ENCODE results near the gene TMEM151B.

Gene TMEM151B

DNA sequence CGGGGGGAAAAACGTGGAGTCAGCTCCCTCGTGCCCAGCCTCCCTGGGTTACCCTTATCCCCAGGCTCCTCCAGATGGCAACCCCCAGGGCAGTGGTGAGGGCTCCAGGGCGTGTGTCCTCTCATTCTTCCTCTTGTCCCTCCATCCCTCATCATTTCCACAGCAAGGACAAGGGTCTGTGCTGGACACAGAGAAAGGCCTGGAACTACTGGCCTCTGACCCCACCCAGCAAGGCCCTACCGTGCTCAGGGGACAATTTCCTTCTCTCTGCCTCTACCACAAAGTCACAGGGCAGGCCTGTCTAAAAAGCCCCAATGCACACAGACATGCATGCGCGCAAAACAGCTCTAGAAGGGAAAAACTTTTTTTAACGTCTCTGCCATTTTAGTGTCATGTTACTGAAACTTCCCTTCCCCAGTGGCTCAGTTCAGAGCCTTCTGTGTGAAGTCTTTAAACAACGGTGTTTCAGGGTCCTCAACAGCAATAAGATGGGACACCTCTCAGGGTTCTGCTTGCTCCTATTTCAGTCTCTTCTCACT, 11.9 kb upstream of the TMEM151B start:
- H3K36me3 ChIP-seq (ENCODE audit: control insufficient read depth in 4 of 4, insufficient read depth in 4 of 4, low read length in 3 of 4) = peaks cover 13 to 74% (median 48%) of the 10 kb centered on the region in 4 experiments
- H3K4me3 ChIP-seq (ENCODE audit: control insufficient read depth in 1 of 7, extremely low read depth in 1 of 7, insufficient read depth in 4 of 7, low read depth in 2 of 7, low read length in 6 of 7) = no peak overlapping the region
- no peaks in the 10 kb centered on the region for H3K27me3 ChIP-seq (replicated peaks in 2 of 5; ENCODE audit: control insufficient read depth in 4 of 5, insufficient read depth in 5 of 5, low read length in 4 of 5)
- ChIA-PET POLR2A (interaction anchor here (0.9 kb wide), 1 partner anchor 11 kb away, joined by 4 read pairs; the partner anchor contains the start of gene HSP90AB1), CTCF (interaction anchor here (2.9 kb wide), 1 partner anchor 10 kb away, joined by 15 read pairs; the partner anchor contains the start of gene HSP90AB1)
- peak overlapping the region in 1 of 2 experiments; percentile 44 for H3K27ac ChIP-seq (ENCODE audit: insufficient read depth in 1 of 2, low read depth in 1 of 2, low read length in 2 of 2, poor library complexity in 1 of 2, severe bottlenecking in 2 of 2)
- no peak for DNase-seq
- 94% methylated on average over 7 of the region's 9 CpGs for WGBS (ENCODE audit: insufficient coverage)
- no peaks in the 10 kb centered on the region for H3K9me3 ChIP-seq (ENCODE audit: control extremely low read depth in 1 of 5, control insufficient read depth in 4 of 5, insufficient read depth in 2 of 5, low read depth in 1 of 5, low read length in 4 of 5)
- H3K4me1 ChIP-seq (ENCODE audit: control extremely low read depth in 1 of 4, control insufficient read depth in 4 of 4, insufficient read depth in 4 of 4, low read length in 3 of 4) = peaks cover 4 to 54% (median 41%) of the 10 kb centered on the region in 4 experiments

DNA sequence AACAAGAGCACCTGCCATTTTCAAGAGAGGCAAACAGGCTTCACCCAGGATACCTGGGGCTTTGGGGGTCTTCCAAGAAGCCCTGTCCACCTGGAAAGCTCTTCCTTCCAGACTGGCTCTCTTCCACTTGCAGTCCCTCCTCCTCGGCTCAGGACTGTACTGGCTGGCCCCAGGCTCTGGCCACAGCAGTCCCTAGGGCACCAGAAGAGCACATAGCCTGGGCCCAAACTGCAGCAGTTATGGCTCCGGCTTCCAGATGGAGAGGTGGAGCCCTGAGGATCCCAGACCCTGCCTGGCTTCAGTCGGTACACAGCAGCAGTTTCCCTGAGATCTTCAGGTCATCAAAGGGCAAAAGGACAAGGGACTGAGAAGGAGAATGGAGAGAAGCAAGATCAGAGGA, 11.3 kb upstream of the TMEM151B start:
- Histone ChIP-seq H3K4me1 (ENCODE audit: control extremely low read depth in 1 of 4, control insufficient read depth in 4 of 4, insufficient read depth in 4 of 4, low read length in 3 of 4) (peaks cover 9 to 59% (median 46%) of the 10 kb centered on the region in 4 experiments), H3K4me3 (ENCODE audit: control insufficient read depth in 1 of 7, extremely low read depth in 1 of 7, insufficient read depth in 4 of 7, low read depth in 2 of 7, low read length in 6 of 7) (no peak overlapping the region), H3K27me3 (replicated peaks in 2 of 5; ENCODE audit: control insufficient read depth in 4 of 5, insufficient read depth in 5 of 5, low read length in 4 of 5) (no peaks in the 10 kb centered on the region), H3K36me3 (ENCODE audit: control insufficient read depth in 4 of 4, insufficient read depth in 4 of 4, low read length in 3 of 4) (peaks cover 10 to 70% (median 46%) of the 10 kb centered on the region in 4 experiments), H3K9me3 (ENCODE audit: control extremely low read depth in 1 of 5, control insufficient read depth in 4 of 5, insufficient read depth in 2 of 5, low read depth in 1 of 5, low read length in 4 of 5) (no peaks in the 10 kb centered on the region), H3K27ac (ENCODE audit: insufficient read depth in 1 of 2, low read depth in 1 of 2, low read length in 2 of 2, poor library complexity in 1 of 2, severe bottlenecking in 2 of 2) (no peak overlapping the region)
- no peak for DNase-seq
- WGBS (ENCODE audit: insufficient coverage) = 96% methylated on average over 3 of the region's 3 CpGs
- CTCF ChIA-PET = interaction anchor here (2.9 kb wide), 1 partner anchor 11 kb away, joined by 15 read pairs; the partner anchor contains the start of gene HSP90AB1
- POLR2A ChIA-PET = interaction anchor here (0.9 kb wide), 1 partner anchor 12 kb away, joined by 4 read pairs; the partner anchor contains the start of gene HSP90AB1

DNA sequence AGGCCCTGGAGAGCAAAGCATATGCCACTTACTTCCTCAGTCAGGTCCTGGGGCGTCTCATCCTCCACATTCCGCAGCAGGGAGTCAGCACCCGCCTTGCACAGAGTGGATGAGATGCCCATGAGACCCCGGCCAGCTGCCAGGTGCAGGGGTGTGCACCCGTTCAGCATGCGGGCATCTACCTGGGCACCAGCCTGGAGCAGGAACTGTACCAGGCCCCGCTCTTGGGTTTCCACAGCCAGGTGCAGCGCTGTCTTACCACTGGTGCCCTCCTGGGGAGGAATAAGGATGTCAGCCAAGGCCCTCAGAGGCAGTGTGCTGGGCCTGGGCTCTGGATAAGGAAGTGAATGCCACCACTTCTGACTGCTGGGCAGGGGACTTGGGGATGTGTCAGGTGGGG, 10.2 kb upstream of the TMEM151B start:
- Histone ChIP-seq H3K4me3 (ENCODE audit: control insufficient read depth in 1 of 7, extremely low read depth in 1 of 7, insufficient read depth in 4 of 7, low read depth in 2 of 7, low read length in 6 of 7) (no peak overlapping the region), H3K4me1 (ENCODE audit: control extremely low read depth in 1 of 4, control insufficient read depth in 4 of 4, insufficient read depth in 4 of 4, low read length in 3 of 4) (peaks cover 10 to 60% (median 53%) of the 10 kb centered on the region in 4 experiments), H3K27me3 (replicated peaks in 2 of 5; ENCODE audit: control insufficient read depth in 4 of 5, insufficient read depth in 5 of 5, low read length in 4 of 5) (no peaks in the 10 kb centered on the region), H3K36me3 (ENCODE audit: control insufficient read depth in 4 of 4, insufficient read depth in 4 of 4, low read length in 3 of 4) (peaks cover 8 to 59% (median 36%) of the 10 kb centered on the region in 4 experiments), H3K9me3 (ENCODE audit: control extremely low read depth in 1 of 5, control insufficient read depth in 4 of 5, insufficient read depth in 2 of 5, low read depth in 1 of 5, low read length in 4 of 5) (no peaks in the 10 kb centered on the region), H3K27ac (ENCODE audit: insufficient read depth in 1 of 2, low read depth in 1 of 2, low read length in 2 of 2, poor library complexity in 1 of 2, severe bottlenecking in 2 of 2) (peak overlapping the region in 1 of 2 experiments; percentile 3)
- CTCF ChIA-PET = interaction anchor here (1.1 kb wide), 1 partner anchor 18 kb away, joined by 3 read pairs; no protein-coding TSS in a partner anchor
- no peak for DNase-seq
- POLR2A ChIA-PET = no interaction called here
- WGBS (ENCODE audit: insufficient coverage) = 96% methylated on average over 8 of the region's 8 CpGs

DNA sequence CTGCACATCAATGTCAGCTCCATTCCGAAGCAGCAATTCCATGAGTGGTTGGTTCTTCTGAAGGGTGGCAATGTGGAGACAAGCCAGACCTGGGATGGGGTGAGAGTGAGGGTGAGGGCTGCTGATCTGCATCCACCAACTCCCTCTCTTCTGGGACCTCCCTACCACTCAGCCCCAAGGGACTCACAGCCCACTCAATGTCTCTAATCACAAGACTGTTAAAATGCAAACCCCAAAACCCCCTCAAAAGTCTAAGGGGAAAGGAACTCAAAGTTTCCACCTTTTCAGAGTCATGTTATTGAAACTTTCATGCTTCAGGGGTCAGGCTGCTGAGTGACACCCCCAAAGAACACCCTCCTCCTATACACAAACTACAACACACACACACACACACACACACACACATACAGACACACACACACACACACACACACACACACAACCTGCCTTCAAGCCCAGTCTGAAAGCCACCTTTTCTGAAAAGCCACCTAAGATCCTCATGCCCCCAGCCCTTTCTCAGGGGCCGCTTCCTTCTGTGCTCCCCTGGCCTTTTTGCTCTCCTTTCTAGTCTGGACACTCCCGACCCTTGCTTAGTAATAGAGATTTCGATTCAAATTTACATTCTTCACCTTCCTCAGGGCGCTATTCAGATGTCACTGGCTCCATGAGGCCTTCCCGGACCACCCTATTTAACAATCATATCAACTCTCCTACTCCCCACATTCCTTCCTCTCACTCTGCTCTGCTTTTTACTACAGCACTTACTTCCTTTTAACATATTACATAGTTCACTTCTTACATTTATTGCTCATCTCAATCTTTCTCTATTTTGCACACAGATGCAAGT, 9.6 kb upstream of the TMEM151B start:
- Histone ChIP-seq H3K36me3 (ENCODE audit: control insufficient read depth in 4 of 4, insufficient read depth in 4 of 4, low read length in 3 of 4) (peaks cover 8 to 55% (median 34%) of the 10 kb centered on the region in 4 experiments), H3K27me3 (replicated peaks in 2 of 5; ENCODE audit: control insufficient read depth in 4 of 5, insufficient read depth in 5 of 5, low read length in 4 of 5) (no peaks in the 10 kb centered on the region), H3K4me3 (ENCODE audit: control insufficient read depth in 1 of 7, extremely low read depth in 1 of 7, insufficient read depth in 4 of 7, low read depth in 2 of 7, low read length in 6 of 7) (no peak overlapping the region), H3K9me3 (ENCODE audit: control extremely low read depth in 1 of 5, control insufficient read depth in 4 of 5, insufficient read depth in 2 of 5, low read depth in 1 of 5, low read length in 4 of 5) (no peaks in the 10 kb centered on the region), H3K27ac (ENCODE audit: insufficient read depth in 1 of 2, low read depth in 1 of 2, low read length in 2 of 2, poor library complexity in 1 of 2, severe bottlenecking in 2 of 2) (peak overlapping the region in 1 of 2 experiments; percentile 3), H3K4me1 (ENCODE audit: control extremely low read depth in 1 of 4, control insufficient read depth in 4 of 4, insufficient read depth in 4 of 4, low read length in 3 of 4) (peaks cover 9 to 55% (median 47%) of the 10 kb centered on the region in 4 experiments)
- WGBS (ENCODE audit: insufficient coverage) = 96% methylated on average over 5 of the region's 6 CpGs
- POLR2A ChIA-PET = no interaction called here
- CTCF ChIA-PET = interaction anchor here (1.1 to 2.2 kb wide), 2 partner anchors 9 to 19 kb away, joined by 3 to 10 read pairs; no protein-coding TSS in a partner anchor
- DNase-seq = no peak

DNA sequence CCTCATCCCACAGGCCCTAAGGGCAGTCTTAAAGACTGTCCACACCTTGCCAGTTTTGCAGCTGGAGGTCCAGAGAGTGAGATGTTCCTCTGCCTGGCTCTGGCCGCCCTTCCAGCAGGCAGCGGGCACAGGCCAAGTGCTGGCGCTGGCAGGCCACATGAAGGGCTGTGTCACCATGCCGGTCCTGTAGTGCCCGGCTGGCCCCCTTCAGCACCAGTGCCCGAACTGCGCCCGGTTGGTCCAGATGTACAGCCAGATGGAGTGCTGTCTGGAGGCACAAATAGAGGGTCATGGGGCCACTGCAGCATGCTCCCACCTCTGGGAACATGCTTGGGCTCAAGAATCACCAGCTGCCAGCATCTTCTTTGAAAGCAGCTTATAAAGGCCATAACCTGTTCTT, 8.7 kb upstream of the TMEM151B start:
- ChIA-PET CTCF (interaction anchor here (0.6 to 2.2 kb wide), 9 partner anchors 8 to 92 kb away, joined by 3 to 10 read pairs (median 4); no protein-coding TSS in a partner anchor), POLR2A (no interaction called here)
- peaks cover 8 to 55% (median 42%) of the 10 kb centered on the region in 4 experiments for H3K4me1 ChIP-seq (ENCODE audit: control extremely low read depth in 1 of 4, control insufficient read depth in 4 of 4, insufficient read depth in 4 of 4, low read length in 3 of 4)
- H3K4me3 ChIP-seq (ENCODE audit: control insufficient read depth in 1 of 7, extremely low read depth in 1 of 7, insufficient read depth in 4 of 7, low read depth in 2 of 7, low read length in 6 of 7) = no peak overlapping the region
- DNase-seq = no peak
- peaks cover 8 to 55% (median 34%) of the 10 kb centered on the region in 4 experiments for H3K36me3 ChIP-seq (ENCODE audit: control insufficient read depth in 4 of 4, insufficient read depth in 4 of 4, low read length in 3 of 4)
- H3K27ac ChIP-seq (ENCODE audit: insufficient read depth in 1 of 2, low read depth in 1 of 2, low read length in 2 of 2, poor library complexity in 1 of 2, severe bottlenecking in 2 of 2) = no peak overlapping the region
- no peaks in the 10 kb centered on the region for H3K27me3 ChIP-seq (replicated peaks in 2 of 5; ENCODE audit: control insufficient read depth in 4 of 5, insufficient read depth in 5 of 5, low read length in 4 of 5)
- no peaks in the 10 kb centered on the region for H3K9me3 ChIP-seq (ENCODE audit: control extremely low read depth in 1 of 5, control insufficient read depth in 4 of 5, insufficient read depth in 2 of 5, low read depth in 1 of 5, low read length in 4 of 5)
- WGBS (ENCODE audit: insufficient coverage) = 98% methylated on average over 8 of the region's 8 CpGs

DNA sequence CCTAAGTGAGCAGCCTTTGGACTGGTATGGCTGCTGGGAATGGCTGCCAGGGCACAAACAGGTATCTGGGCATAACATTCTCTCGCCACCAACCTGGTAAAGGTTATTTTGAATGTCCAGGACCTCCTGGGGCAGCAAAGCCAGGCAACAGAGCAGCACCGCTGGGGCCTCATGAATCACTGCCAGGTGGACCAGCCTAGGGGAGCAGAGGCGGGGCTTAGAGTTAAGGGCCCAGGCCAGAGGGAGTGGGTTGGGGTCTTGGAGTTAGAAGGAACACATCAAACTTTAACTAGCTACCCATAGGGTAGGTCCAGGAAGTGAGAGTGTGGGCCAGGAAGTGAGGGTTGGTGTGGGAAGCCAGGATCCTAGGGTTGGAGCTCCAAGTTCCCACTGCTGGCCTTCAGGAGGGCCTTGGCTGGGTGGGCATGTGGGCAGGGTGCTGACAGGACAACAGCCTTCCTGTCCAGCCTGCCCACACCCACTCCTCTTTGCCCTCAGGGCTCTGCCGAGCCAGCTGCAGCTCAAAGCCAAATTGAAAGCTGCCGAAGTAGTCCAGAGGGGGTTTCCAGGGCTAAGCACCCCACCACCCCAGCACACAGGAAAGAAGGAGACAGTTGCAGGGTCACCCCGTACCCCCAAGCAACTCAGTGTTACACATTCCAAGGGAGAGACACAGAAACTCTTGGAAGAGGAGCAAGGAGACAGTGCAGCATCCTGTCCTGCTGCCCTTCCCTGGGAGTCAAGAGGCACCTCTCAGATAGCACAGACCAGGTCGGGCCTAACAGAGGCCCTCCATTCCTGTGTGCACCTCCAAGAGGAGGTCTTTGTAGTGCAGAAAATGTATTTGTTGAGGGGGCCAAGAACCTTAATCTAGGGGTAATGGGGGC, 7.5 kb upstream of the TMEM151B start:
- Histone ChIP-seq H3K4me3 (ENCODE audit: control insufficient read depth in 1 of 7, extremely low read depth in 1 of 7, insufficient read depth in 4 of 7, low read depth in 2 of 7, low read length in 6 of 7) (peak overlapping the region in 6 of 7 experiments; percentile 70 to 91 (median 86)), H3K4me1 (ENCODE audit: control extremely low read depth in 1 of 4, control insufficient read depth in 4 of 4, insufficient read depth in 4 of 4, low read length in 3 of 4) (peaks cover 8 to 52% (median 36%) of the 10 kb centered on the region in 4 experiments), H3K27ac (ENCODE audit: insufficient read depth in 1 of 2, low read depth in 1 of 2, low read length in 2 of 2, poor library complexity in 1 of 2, severe bottlenecking in 2 of 2) (peak overlapping the region; percentile 86 to 92)

More for the DNA sequence above, 7.5 kb upstream of the TMEM151B start:
- peaks cover 8 to 55% (median 34%) of the 10 kb centered on the region in 4 experiments for H3K36me3 ChIP-seq (ENCODE audit: control insufficient read depth in 4 of 4, insufficient read depth in 4 of 4, low read length in 3 of 4)
- CTCF ChIA-PET = interaction anchor here (0.6 to 2.2 kb wide), 8 partner anchors 9 to 74 kb away, joined by 3 to 10 read pairs (median 4); partner anchors contain the start of gene AARS2
- peak in 1 of 3 donors; percentile 29 for DNase-seq
- H3K27me3 ChIP-seq (replicated peaks in 2 of 5; ENCODE audit: control insufficient read depth in 4 of 5, insufficient read depth in 5 of 5, low read length in 4 of 5) = no peaks in the 10 kb centered on the region
- H3K9me3 ChIP-seq (ENCODE audit: control extremely low read depth in 1 of 5, control insufficient read depth in 4 of 5, insufficient read depth in 2 of 5, low read depth in 1 of 5, low read length in 4 of 5) = no peaks in the 10 kb centered on the region
- 33% methylated on average over 6 of the region's 7 CpGs for WGBS (ENCODE audit: insufficient coverage)
- POLR2A ChIA-PET = interaction anchor here (3.8 kb wide), 1 partner anchor 15 kb away, joined by 40 read pairs; the partner anchor contains the start of gene HSP90AB1
